ENCODE results near the gene RAPGEF5. TPM values are rescaled to one million over a fixed set of nuclear protein-coding genes. Genes with fewer than 3 reads are reported as not detected.

The RAPGEF5 gene
- polyA plus RNA-seq, 1 of the 3 experiments (the other 2 are of a cell fraction) = 1.2 TPM

DNA sequence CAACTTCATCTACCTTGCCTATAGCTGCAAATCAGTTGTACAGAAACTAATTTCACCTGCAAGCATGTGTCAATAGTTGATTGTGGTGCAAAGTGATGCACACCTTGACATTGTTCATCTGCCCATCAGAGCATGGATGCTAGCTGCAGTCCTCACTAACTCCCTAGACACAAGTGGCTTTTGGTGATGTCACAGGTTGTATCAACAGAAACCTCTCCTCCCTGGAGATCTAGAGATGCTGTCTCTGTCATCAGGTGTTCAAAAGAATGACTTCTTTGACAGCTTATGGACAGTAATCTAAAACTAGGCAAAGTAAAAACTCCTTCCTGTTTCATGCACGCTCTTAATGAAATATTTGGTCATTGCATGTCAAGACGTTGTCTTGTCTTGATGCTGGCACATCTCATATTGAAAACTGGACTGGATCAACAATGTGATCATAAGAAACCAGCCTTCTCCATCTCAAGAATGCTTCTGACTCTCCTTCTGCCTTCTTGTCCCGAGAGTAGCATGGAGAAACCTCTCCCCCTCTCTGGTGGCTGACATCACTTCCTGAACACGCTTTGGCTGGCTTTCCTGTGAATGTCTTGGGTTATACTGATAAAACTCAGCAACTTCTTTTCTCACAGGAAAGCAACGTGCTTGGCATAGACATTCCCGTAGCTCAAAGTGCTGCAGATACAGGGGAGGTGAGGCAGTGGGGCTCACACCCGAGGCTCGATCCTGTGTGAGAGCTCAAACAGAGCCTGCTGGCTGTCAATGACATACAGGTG is 235.1 kb downstream of the RAPGEF5 start:
- Histone ChIP-seq H3K36me3 (replicated peaks in 1 of 2; ENCODE audit: control insufficient read depth in 1 of 2, insufficient read depth in 2 of 2, low read length in 1 of 2) (peaks cover 0 to 16% of the 10 kb centered on the region in 2 experiments), H4K20me1 (ENCODE audit: insufficient read depth) (no peaks in the 10 kb centered on the region), H3K4me1 (ENCODE audit: control insufficient read depth in 1 of 2, insufficient read depth in 2 of 2, low read depth in 1 of 2, low read length in 1 of 2) (peaks cover 0 to 17% of the 10 kb centered on the region in 2 experiments; a peak in 1 of 4 replicates), H3K4me2 (no peak overlapping the region), H3K27me3 (ENCODE audit: insufficient read depth) (no peaks in the 10 kb centered on the region), H3K9ac (no peak overlapping the region), H3K9me2 (no peaks in the 10 kb centered on the region), H3K4me3 (ENCODE audit: low read depth in 2 of 2, low read length in 1 of 2) (no peak overlapping the region), H3K27ac (ENCODE audit: low read depth in 2 of 2, low read length in 1 of 2) (no peak overlapping the region), H2AFZ (ENCODE audit: low read depth) (no peak overlapping the region), H3F3A (replicated peaks; ENCODE audit: insufficient read depth) (no peaks in the 10 kb centered on the region), H3K79me2 (ENCODE audit: insufficient read depth) (no peaks in the 10 kb centered on the region), H3K9me3 (no peaks in the 10 kb centered on the region)
- DNase-seq = no peak
- CTCF ChIA-PET = interaction anchor here (1.3 to 6.0 kb wide), 3 partner anchors 11 to 39 kb away, joined by 4 to 52 read pairs (median 7); no protein-coding TSS in a partner anchor
- 70% methylated on average over 8 of the region's 8 CpGs for WGBS (ENCODE audit: low lambda C conversion rate)
- POLR2A ChIA-PET = no interaction called here
- no peak for TF ChIP-seq YY1 (IDR thresholded peaks at IDR 0.05; ENCODE audit: low read depth)
- TF ChIP-seq NFIC (IDR thresholded peaks at IDR 0.05; ENCODE audit: borderline replicate concordance) = no peak
- TF ChIP-seq CHD2 (IDR thresholded peaks at IDR 0.05; ENCODE audit: low read length, partially characterized antibody) = no peak
- no peak for TF ChIP-seq POLR2AphosphoS5 (IDR thresholded peaks at IDR 0.05; ENCODE audit: low read depth, low read length)
- TF ChIP-seq, protein P1, sequence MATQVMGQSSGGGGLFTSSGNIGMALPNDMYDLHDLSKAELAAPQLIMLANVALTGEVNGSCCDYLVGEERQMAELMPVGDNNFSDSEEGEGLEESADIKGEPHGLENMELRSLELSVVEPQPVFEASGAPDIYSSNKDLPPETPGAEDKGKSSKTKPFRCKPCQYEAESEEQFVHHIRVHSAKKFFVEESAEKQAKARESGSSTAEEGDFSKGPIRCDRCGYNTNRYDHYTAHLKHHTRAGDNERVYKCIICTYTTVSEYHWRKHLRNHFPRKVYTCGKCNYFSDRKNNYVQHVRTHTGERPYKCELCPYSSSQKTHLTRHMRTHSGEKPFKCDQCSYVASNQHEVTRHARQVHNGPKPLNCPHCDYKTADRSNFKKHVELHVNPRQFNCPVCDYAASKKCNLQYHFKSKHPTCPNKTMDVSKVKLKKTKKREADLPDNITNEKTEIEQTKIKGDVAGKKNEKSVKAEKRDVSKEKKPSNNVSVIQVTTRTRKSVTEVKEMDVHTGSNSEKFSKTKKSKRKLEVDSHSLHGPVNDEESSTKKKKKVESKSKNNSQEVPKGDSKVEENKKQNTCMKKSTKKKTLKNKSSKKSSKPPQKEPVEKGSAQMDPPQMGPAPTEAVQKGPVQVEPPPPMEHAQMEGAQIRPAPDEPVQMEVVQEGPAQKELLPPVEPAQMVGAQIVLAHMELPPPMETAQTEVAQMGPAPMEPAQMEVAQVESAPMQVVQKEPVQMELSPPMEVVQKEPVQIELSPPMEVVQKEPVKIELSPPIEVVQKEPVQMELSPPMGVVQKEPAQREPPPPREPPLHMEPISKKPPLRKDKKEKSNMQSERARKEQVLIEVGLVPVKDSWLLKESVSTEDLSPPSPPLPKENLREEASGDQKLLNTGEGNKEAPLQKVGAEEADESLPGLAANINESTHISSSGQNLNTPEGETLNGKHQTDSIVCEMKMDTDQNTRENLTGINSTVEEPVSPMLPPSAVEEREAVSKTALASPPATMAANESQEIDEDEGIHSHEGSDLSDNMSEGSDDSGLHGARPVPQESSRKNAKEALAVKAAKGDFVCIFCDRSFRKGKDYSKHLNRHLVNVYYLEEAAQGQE (IDR thresholded peaks at IDR 0.05; ENCODE audit: low read depth, low read length) = no peak
- no peak for TF ChIP-seq TCF12 (IDR thresholded peaks at IDR 0.05)
- TF ChIP-seq RXRA (IDR thresholded peaks at IDR 0.05; ENCODE audit: borderline replicate concordance, low read depth) = no peak
- no peak for TF ChIP-seq TAF1 (IDR thresholded peaks at IDR 0.05; ENCODE audit: borderline replicate concordance, low read depth, low read length)
- TF ChIP-seq MXI1 (IDR thresholded peaks at IDR 0.05; ENCODE audit: low read depth, low read length) = no peak

DNA sequence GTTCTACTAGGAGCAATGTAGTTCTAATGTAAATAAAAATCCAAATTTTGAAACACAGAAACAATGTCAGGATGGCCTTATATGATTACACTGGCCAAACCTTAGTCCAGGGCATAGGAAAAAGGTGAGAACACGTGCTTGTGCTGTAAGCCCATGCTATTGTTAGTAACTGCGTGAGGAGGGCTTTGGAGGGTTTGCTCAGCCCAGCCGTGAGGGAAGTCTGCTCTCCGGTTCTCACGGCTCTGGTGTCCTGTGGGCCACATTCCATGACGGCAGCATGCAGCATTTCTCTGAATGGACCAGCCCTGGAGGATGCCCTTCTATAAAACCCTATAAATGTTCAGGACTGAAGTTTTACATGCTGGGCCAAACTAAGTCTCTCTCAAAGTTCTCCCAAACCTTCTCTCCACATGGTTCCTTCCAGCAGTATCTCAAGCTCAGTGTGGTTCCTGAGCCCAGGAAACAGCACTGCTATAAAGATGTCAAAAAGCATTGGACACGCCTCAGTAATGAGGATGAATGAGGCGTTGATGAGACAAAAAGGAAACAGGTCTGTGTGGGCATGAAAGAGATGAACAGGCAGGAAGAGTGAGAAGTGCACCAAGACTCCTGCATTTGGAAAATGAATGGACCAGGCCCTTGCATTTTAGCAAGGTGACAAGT is 236.4 kb downstream of the RAPGEF5 start:
- H3K9me2 ChIP-seq = no peaks in the 10 kb centered on the region
- no peaks in the 10 kb centered on the region for H4K20me1 ChIP-seq (ENCODE audit: insufficient read depth)
- DNase-seq = no peak
- H2AFZ ChIP-seq (ENCODE audit: low read depth) = no peak overlapping the region
- no peaks in the 10 kb centered on the region for H3F3A ChIP-seq (replicated peaks; ENCODE audit: insufficient read depth)
- H3K4me1 ChIP-seq (ENCODE audit: control insufficient read depth in 1 of 2, insufficient read depth in 2 of 2, low read depth in 1 of 2, low read length in 1 of 2) = peaks cover 0 to 17% of the 10 kb centered on the region in 2 experiments; a peak in 1 of 4 replicates
- no peak overlapping the region for H3K27ac ChIP-seq (ENCODE audit: low read depth in 2 of 2, low read length in 1 of 2)
- no peak overlapping the region for H3K4me2 ChIP-seq
- no peaks in the 10 kb centered on the region for H3K79me2 ChIP-seq (ENCODE audit: insufficient read depth)
- no peaks in the 10 kb centered on the region for H3K27me3 ChIP-seq (ENCODE audit: insufficient read depth)
- H3K9me3 ChIP-seq = no peaks in the 10 kb centered on the region
- POLR2A ChIA-PET = no interaction called here
- no peak overlapping the region for H3K4me3 ChIP-seq (ENCODE audit: low read depth in 2 of 2, low read length in 1 of 2)
- no peak for TF ChIP-seq SIN3A (IDR thresholded peaks at IDR 0.05; ENCODE audit: borderline replicate concordance, low read depth, low read length)
- no peak for TF ChIP-seq EZH2phosphoT487 (IDR thresholded peaks at IDR 0.05; ENCODE audit: borderline replicate concordance, low read depth)
- TF ChIP-seq RFX5 (IDR thresholded peaks at IDR 0.05; ENCODE audit: low read length) = no peak
- no peak for TF ChIP-seq MEF2A (IDR thresholded peaks at IDR 0.05; ENCODE audit: borderline replicate concordance, low read depth)
- no peak for TF ChIP-seq FOSL2 (IDR thresholded peaks at IDR 0.05; ENCODE audit: borderline replicate concordance, low read depth)
- TF ChIP-seq SMC3 (IDR thresholded peaks at IDR 0.05; ENCODE audit: low read depth, low read length) = no peak
- TF ChIP-seq POLR2AphosphoS5 (IDR thresholded peaks at IDR 0.05; ENCODE audit: low read depth, low read length) = no peak
- TF ChIP-seq, protein P2, sequence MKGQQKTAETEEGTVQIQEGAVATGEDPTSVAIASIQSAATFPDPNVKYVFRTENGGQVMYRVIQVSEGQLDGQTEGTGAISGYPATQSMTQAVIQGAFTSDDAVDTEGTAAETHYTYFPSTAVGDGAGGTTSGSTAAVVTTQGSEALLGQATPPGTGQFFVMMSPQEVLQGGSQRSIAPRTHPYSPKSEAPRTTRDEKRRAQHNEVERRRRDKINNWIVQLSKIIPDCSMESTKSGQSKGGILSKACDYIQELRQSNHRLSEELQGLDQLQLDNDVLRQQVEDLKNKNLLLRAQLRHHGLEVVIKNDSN (IDR thresholded peaks at IDR 0.05; ENCODE audit: borderline replicate concordance, low read depth) = no peak
- TF ChIP-seq MXI1 (IDR thresholded peaks at IDR 0.05; ENCODE audit: low read depth, low read length) = no peak
- 81% methylated on average over 8 of the region's 8 CpGs for WGBS (ENCODE audit: low lambda C conversion rate)
- CTCF ChIA-PET = interaction anchor here (0.6 to 6.0 kb wide), 5 partner anchors 8 to 389 kb away, joined by 3 to 52 read pairs (median 4); no protein-coding TSS in a partner anchor
- peaks cover 0 to 16% of the 10 kb centered on the region in 2 experiments for H3K36me3 ChIP-seq (replicated peaks in 1 of 2; ENCODE audit: control insufficient read depth in 1 of 2, insufficient read depth in 2 of 2, low read length in 1 of 2)
- no peak overlapping the region for H3K9ac ChIP-seq
